ENCODE measurements around the gene KDM4C. TPM values are rescaled to one million over a fixed set of nuclear protein-coding genes. Genes with fewer than 3 reads are reported as not detected.
"Not testable (repeated sequence)": the region's sequence is repeated elsewhere in the genome, so short reads cannot be mapped to it uniquely, and the experiment has no call there.

KDM4C gene
- total RNA-seq, 2 experiments from 2014 or later = 51.5 to 60.3 TPM

- Histone ChIP-seq H3K27ac (ENCODE audit: low read depth, low read length, poor library complexity, severe bottlenecking) (no peak overlapping the region), H3K79me2 (ENCODE audit: insufficient read depth, low read depth, low read length) (no peaks in the 10 kb centered on the region), H2AFZ (ENCODE audit: low read length) (no peak overlapping the region), H3K36me3 (ENCODE audit: insufficient read depth, low read length) (no peaks in the 10 kb centered on the region), H3K4me2 (ENCODE audit: low read length) (no peak overlapping the region), H3K4me1 (ENCODE audit: insufficient read depth, low read length, poor library complexity, severe bottlenecking) (no peaks in the 10 kb centered on the region), H3K9me2 (ENCODE audit: insufficient read depth, low read length) (no peaks in the 10 kb centered on the region), H3K4me3 (ENCODE audit: low read depth, low read length, poor library complexity, severe bottlenecking) (no peak overlapping the region), H3K9me3 (ENCODE audit: low read length) (no peaks in the 10 kb centered on the region), H4K20me1 (ENCODE audit: insufficient read depth, low read length) (no peaks in the 10 kb centered on the region)
- DNase-seq (ENCODE audit: low spot score) = no peak
- TF ChIP-seq EZH2phosphoT487 (IDR thresholded peaks at IDR 0.05; ENCODE audit: borderline replicate concordance, low read depth, low read length) = no peak
- no peak for TF ChIP-seq CTCF (conservative IDR thresholded peaks at IDR 0.05; ENCODE audit: low read length)
- POLR2A ChIA-PET = interaction anchor here (0.6 kb wide), 1 partner anchor 123 kb away, joined by 3 read pairs; no protein-coding TSS in a partner anchor
- no TSS peak for BruUV-seq (replicated peaks)
- intact Hi-C loops (cut with micrococcal nuclease; ENCODE audit: unreplicated experiment) = no loop called here
- CTCF ChIA-PET (ENCODE audit: unreplicated experiment) = no interaction called here
Measured at GRCh38 chr9:7028591-7028990, 270.8 kb downstream of the KDM4C start.

DNA sequence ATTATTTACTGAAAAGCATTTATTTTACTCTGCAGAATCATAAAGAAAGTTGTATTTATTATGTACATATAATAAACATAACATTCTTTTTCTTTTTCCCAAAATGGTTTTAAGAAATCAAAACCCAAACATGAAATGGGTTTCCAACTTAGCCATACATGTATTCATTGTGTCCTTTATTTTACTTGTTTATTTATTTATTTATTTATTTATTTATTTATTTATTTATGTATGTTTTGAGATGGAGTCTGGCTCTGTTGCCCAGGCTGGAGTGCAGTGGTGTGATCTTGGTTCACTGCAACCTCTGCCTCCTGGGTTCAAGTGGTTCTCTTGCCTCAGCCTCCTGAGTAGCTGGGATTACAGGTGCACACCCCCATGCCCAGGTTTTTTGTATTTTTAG is 273.2 kb downstream of the KDM4C start:
- H3K9me2 ChIP-seq (ENCODE audit: insufficient read depth, low read length); H3K27ac ChIP-seq (ENCODE audit: low read depth, low read length, poor library complexity, severe bottlenecking); intact Hi-C loops (cut with micrococcal nuclease; ENCODE audit: unreplicated experiment); H3K79me2 ChIP-seq (ENCODE audit: insufficient read depth, low read depth, low read length); H3K9me3 ChIP-seq (ENCODE audit: low read length); H3K4me1 ChIP-seq (ENCODE audit: insufficient read depth, low read length, poor library complexity, severe bottlenecking); BruUV-seq (replicated peaks); H4K20me1 ChIP-seq (ENCODE audit: insufficient read depth, low read length); POLR2A ChIA-PET; CTCF ChIA-PET (ENCODE audit: unreplicated experiment); H3K4me3 ChIP-seq (ENCODE audit: low read depth, low read length, poor library complexity, severe bottlenecking); H3K4me2 ChIP-seq (ENCODE audit: low read length); DNase-seq (ENCODE audit: low spot score); H2AFZ ChIP-seq (ENCODE audit: low read length); H3K36me3 ChIP-seq (ENCODE audit: insufficient read depth, low read length): not testable (repeated sequence)

GRCh38 chr9:7033076-7034045 is 275.6 kb downstream of the KDM4C start:
- Histone ChIP-seq H3K27ac (ENCODE audit: low read depth, low read length, poor library complexity, severe bottlenecking) (no peak overlapping the region), H3K79me2 (ENCODE audit: insufficient read depth, low read depth, low read length) (no peaks in the 10 kb centered on the region), H4K20me1 (ENCODE audit: insufficient read depth, low read length) (no peaks in the 10 kb centered on the region), H3K4me3 (ENCODE audit: low read depth, low read length, poor library complexity, severe bottlenecking) (no peak overlapping the region), H3K4me2 (ENCODE audit: low read length) (no peak overlapping the region), H3K9me3 (ENCODE audit: low read length) (no peaks in the 10 kb centered on the region), H3K9me2 (ENCODE audit: insufficient read depth, low read length) (no peaks in the 10 kb centered on the region), H3K36me3 (ENCODE audit: insufficient read depth, low read length) (no peaks in the 10 kb centered on the region), H2AFZ (ENCODE audit: low read length) (no peak overlapping the region), H3K4me1 (ENCODE audit: insufficient read depth, low read length, poor library complexity, severe bottlenecking) (no peaks in the 10 kb centered on the region)
- POLR2A ChIA-PET = interaction anchor here (0.7 kb wide), 1 partner anchor 172 kb away, joined by 4 read pairs; no protein-coding TSS in a partner anchor
- DNase-seq (ENCODE audit: low spot score) = no peak
- TF ChIP-seq CTCF (conservative IDR thresholded peaks at IDR 0.05; ENCODE audit: low read length) (no peak), EZH2phosphoT487 (IDR thresholded peaks at IDR 0.05; ENCODE audit: borderline replicate concordance, low read depth, low read length) (no peak)
- CTCF ChIA-PET (ENCODE audit: unreplicated experiment) = no interaction called here
- BruUV-seq (replicated peaks) = no TSS peak
- intact Hi-C loops (cut with micrococcal nuclease; ENCODE audit: unreplicated experiment) = no loop called here
